Dermis blood vessel endothelial cell (primary cell): ENCODE results near the gene PNPLA2. TPM values are rescaled to one million over a fixed set of nuclear protein-coding genes. Genes with fewer than 3 reads are reported as not detected.

Source experiments
- DNase-seq: peaks from one replicate; pipeline ENCODE4 v3.0.0; 2010
- total RNA-seq: library from RNA; depleted of rRNA; stranded (reverse); fragments of >200 nt; gene quantifications from 2 replicates; pipeline ENCODE4 v1.2.3, GENCODE V29; 2014

PNPLA2 gene
- total RNA-seq, 1 donor from 2014 or later = 41.4 TPM

GRCh38 chr11:862081-862661, 43.5 kb downstream of the PNPLA2 start:
- DNase-seq = no peak

DNA sequence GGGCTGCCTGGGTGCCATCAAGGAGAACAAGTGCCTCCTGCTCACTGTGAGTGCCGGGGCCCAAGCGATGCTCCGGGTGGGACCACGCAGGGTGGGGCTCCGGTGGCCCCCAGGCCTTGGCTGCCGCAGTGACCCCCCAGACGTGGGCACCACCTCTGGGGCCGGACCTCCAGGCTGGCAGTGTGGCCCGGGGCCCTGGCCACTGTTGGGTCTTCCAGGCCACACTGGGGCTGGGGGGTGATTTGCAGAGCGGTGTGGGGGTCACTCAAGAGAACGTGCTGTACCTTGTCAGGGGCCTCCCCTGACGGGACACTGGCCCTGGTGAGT, 43.9 kb downstream of the PNPLA2 start:
- DNase-seq = no peak

DNA sequence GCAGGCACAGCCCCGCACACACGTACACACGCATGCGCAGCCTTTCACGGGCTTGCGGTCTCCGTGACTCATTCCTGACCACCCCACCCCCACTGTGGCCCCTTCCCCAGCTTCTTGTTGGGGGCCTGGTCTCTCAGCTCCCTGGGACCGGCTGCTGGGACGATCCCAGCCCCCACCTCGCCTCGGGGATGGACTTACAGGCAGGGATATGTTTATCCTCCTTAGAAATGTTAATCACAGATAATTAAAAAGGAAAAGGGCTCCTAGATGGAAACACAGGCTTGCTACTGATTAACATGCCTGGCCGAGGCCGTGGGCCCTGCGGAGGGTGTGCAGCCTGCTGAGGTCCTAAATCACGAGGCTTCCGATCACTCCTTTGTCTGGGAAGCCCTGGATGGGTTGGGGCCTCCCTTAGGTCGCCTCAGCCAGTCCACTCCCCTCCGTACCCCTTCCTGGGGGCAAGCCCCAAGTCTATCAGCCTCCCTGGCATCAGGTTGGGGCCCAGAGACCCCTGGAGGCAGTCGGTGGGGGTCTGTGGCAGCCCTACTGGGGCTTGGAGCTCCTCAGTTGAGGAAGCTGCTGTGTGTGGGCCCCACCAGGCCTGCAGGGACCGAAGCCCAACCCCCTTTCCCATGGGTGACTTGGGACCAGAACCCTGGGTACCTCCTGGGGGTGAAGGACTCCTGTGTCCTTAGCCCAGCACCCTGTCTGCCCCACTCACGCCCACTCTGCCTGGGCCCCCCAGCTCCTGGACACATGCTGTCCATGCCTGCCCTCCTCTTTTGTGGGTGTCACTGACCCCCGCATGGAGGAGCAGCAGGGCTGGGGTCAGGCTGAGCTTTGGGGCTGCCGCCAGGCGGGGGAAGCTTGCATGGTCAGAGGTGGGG, 44.6 kb downstream of the PNPLA2 start:
- DNase-seq = no peak

DNA sequence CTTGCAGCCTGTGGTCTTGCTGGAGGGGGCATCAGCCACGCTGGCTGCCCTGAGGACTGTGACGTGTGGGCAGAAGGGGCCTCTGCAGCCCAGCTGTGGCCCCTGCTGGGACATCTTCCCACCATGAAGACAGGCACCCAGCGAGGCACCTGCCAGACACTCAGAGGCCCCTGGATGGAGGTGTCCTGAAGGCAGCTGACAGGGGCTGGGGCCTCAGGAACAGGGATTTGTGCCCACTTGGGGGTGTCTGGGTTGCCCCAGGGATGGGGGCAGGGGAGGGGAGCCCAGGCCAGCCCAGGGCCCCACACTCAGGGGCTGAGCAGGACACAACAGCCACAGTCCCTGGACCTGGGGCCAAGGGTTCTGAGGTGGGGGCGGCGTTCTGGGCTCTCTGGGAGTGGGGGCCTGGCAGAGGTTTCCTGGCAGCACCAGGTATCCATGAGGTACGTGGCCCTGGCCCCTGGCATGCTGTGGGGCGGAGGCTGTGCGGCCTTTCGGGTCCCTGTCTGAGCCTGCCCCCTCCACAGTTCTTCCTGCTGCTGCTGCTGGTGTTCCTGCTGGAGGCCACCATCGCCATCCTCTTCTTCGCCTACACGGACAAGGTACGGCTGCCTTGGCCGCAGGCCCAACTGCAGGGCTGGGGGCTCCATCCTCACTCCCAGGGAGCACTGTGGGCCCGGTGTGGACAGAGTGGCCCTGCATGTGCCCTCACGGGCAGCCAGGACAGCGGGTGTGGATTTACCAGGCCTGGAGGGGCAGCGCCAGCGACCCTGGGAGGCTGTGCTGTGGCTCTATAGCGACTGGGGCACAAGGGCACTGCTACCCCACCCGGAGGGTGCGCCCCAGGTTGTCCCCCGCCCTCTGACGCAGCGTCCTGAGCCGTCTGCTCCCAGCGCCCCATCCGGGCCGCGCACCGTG, 45.5 kb downstream of the PNPLA2 start:
- no peak for DNase-seq

DNA sequence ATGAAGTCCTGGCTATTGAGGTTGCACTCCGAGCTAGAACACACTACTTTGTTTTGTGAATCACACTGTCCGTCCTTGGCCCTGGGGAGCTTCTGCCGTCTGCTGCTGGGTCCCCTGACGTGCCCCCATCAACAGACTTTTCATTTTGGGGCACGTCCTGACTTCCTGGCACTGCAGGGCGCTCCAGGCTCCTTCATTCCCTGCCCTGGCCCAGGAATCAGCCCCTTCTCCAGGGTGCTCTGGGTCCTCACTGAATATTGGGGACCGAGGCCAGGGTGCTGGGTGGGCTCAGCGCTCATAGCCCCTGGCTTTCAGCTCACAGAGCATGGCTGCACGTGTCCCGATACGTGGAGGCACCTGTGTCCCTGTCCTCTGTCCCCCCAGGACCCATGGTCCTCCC, 46.2 kb downstream of the PNPLA2 start:
- DNase-seq = no peak

GRCh38 chr11:865462-866430, 47.0 kb downstream of the PNPLA2 start:
- DNase-seq = no peak

DNA sequence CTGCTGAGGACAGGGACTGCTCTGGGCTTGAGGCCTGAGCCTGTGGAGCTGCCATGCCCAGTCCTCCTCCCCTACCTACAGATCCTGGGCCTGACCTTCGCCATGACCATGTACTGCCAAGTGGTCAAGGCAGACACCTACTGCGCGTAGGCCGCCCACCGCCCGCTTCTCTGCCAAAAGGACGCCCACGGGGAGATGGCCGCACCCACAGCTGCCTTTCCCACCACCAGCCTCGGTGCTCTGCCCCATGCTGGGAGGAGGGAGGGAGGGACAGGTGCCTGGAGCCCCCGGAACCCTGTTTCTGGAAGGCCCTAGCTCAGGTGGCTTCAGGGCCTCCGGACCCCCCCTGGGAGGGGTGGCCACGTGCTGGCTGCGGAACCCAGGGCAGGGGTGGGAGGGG, 47.8 kb downstream of the PNPLA2 start:
- no peak for DNase-seq

GRCh38 chr11:867856-868358, 49.2 kb downstream of the PNPLA2 start:
- DNase-seq = no peak

GRCh38 chr11:868394-868793, 49.7 kb downstream of the PNPLA2 start:
- no peak for DNase-seq

DNA sequence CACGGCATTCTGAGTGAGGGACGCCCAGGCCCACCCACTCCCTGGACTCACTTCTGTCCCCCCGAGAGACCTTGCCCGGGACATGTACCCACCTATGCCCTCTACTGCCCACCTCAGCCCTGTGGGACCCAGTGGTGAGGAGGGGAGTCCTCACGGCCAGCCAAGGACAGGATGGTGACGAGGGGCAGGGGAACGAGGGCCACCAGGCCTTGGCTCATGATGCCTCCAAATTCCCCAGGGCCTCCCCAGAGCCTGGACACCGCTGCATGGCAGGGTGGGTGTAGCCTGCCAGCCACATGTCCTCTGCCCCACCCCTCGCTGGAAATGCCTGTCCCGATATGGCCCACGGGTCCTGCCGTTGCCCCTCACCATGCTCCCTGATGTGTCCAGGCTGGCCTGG, 50.1 kb downstream of the PNPLA2 start:
- DNase-seq = no peak

GRCh38 chr11:869399-870126, 50.8 kb downstream of the PNPLA2 start:
- DNase-seq = no peak

DNA sequence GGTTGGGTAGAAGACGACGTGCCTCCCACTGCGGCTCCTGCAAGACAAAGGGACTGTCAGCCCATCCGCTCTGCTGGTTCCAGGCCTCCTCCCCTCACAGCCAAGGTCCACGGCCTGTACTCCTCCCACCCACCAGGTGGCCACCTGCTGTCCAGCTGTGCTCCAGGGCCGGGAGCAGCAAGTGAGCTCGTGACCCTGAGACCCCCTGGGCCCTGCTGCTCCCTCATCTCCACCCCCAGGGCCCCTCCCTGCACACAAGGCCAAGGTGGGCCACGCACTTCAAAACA, 51.4 kb downstream of the PNPLA2 start:
- DNase-seq = peak; percentile 36

- no peak for DNase-seq
Observed at GRCh38 chr11:870418-870817, 51.7 kb downstream of the PNPLA2 start.

- DNase-seq = no peak
Observed at GRCh38 chr11:871472-871871, 52.8 kb downstream of the PNPLA2 start.

DNA sequence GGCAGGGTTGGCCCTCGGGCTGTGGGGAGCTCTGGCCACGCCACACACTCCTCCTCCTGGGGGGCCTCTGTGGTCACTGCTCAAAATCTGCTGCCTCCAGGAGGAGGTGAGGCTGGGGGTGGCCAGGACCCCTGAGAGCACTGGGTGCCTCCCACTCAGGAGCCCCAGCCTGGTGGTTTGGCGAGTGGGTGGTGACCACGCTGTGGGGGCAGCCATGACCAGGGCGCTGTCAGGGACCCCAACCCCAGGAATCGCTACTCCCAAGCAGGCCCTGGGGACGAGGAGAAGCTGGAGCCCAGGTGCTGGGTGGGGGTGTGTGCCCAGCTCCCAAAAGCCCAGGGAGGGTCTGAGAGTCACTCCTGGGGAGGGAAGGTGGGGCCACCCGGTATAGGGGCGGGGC, 54.1 kb downstream of the PNPLA2 start:
- DNase-seq = no peak

- DNase-seq = no peak
Observed at GRCh38 chr11:873706-874105, 55.0 kb downstream of the PNPLA2 start.

Other genes starting within 250 kb of the PNPLA2 start
- gene PHRF1, start 242.4 kb upstream of the PNPLA2 start, total RNA-seq = 27.7 and 31.4 TPM in 2 replicates
- gene IRF7, start 203.0 kb upstream of the PNPLA2 start, total RNA-seq = 16.8 and 24.2 TPM in 2 replicates
- gene CDHR5, start 194.0 kb upstream of the PNPLA2 start, total RNA-seq = not detected in 2 replicates
- gene SCT, start 191.7 kb upstream of the PNPLA2 start, total RNA-seq = not detected in 2 replicates
- gene DRD4, start 181.6 kb upstream of the PNPLA2 start, total RNA-seq = under 0.01 TPM in 1 of 2 replicates, not detected in the other
- gene DEAF1, start 123.7 kb upstream of the PNPLA2 start, total RNA-seq = 36.8 and 40.8 TPM in 2 replicates
- 10.7 and 12.4 TPM in 2 replicates for gene TMEM80, start 123.1 kb upstream of the PNPLA2 start, total RNA-seq
- 2.7 and 3.1 TPM in 2 replicates for gene EPS8L2, start 112.7 kb upstream of the PNPLA2 start, total RNA-seq
- gene TALDO1, start 71.5 kb upstream of the PNPLA2 start, total RNA-seq = 115 and 149 TPM in 2 replicates
- gene GATD1, start 41.4 kb upstream of the PNPLA2 start, total RNA-seq = 19.6 and 23.4 TPM in 2 replicates
- 0.14 and 0.17 TPM in 2 replicates for gene CEND1, start 28.8 kb upstream of the PNPLA2 start, total RNA-seq
- 7.1 and 13.6 TPM in 2 replicates for gene SLC25A22, start 20.6 kb upstream of the PNPLA2 start, total RNA-seq
- 7.8 and 12.1 TPM in 2 replicates for gene PIDD1, start 13.7 kb upstream of the PNPLA2 start, total RNA-seq
- gene RPLP2, start 8.9 kb upstream of the PNPLA2 start, total RNA-seq = 199 and 232 TPM in 2 replicates
- gene CRACR2B, start 9.0 kb downstream of the PNPLA2 start, total RNA-seq = 27.5 and 29.8 TPM in 2 replicates
- gene CD151, start 14.0 kb downstream of the PNPLA2 start, total RNA-seq = 700 and 712 TPM in 2 replicates
- gene POLR2L, start 23.6 kb downstream of the PNPLA2 start, total RNA-seq = 81.9 and 193 TPM in 2 replicates
- 167 and 179 TPM in 2 replicates for gene TSPAN4, start 23.9 kb downstream of the PNPLA2 start, total RNA-seq
- 38.1 and 56.4 TPM in 2 replicates for gene CHID1, start 91.9 kb downstream of the PNPLA2 start, total RNA-seq
- gene AP2A2, start 107.0 kb downstream of the PNPLA2 start, total RNA-seq = 51.1 and 57.9 TPM in 2 replicates
- not detected in 2 replicates for gene MUC6, start 217.8 kb downstream of the PNPLA2 start, total RNA-seq